OCI-LY7 (cell line): ENCODE data around the gene ZIC4. TPM values are rescaled to one million over a fixed set of nuclear protein-coding genes. Genes with fewer than 3 reads are reported as not detected.

Experiments used
- BruUV-seq: library from RNA; stranded (reverse); fragments of 400-500 nt; replicated peaks from 2 replicates; lab custom pipeline; 2021; lab: Mats Ljungman, UMichigan
- CTCF ChIA-PET: fragments of 300-600 bp; sonication (Branson Sonifier 250); formaldehyde crosslinking; loops from one replicate; lab custom pipeline; 2022; ENCODE audit warnings: antibody characterized with exemption; ENCODE audit not compliant: unreplicated experiment; lab: Charles Lee
- POLR2A ChIA-PET: fragments of 300-600 bp; sonication (Branson Sonifier 250); formaldehyde crosslinking; loops from one replicate; lab custom pipeline; 2022; ENCODE audit warnings: antibody characterized with exemption; lab: Charles Lee
- DNase-seq: peaks from one replicate; pipeline ENCODE4 v3.0.0-alpha.2; 2015; ENCODE audit warnings: low spot score
- H2AFZ ChIP-seq: fragments of 200-600 bp; sonication (generic), shearing (Covaris generic); 2 replicates; pipeline ENCODE4 v1.6.1; 2014; ENCODE audit warnings: mild to moderate bottlenecking, antibody characterized with exemption, low read length, moderate library complexity
- H3K27ac ChIP-seq: fragments of 200-600 bp; sonication (generic); 2 replicates; pipeline ENCODE4 v1.5.1; 2014; ENCODE audit warnings: mixed run types, low read depth, mild to moderate bottlenecking, moderate library complexity, low read length, inconsistent platforms; ENCODE audit not compliant: poor library complexity, severe bottlenecking
- H3K36me3 ChIP-seq: fragments of 200-600 bp; sonication (generic); 2 replicates; pipeline ENCODE4 v1.6.1; 2014; ENCODE audit warnings: mild to moderate bottlenecking, antibody characterized with exemption, low read length, moderate library complexity, mixed read lengths; ENCODE audit not compliant: insufficient read depth
- H3K4me1 ChIP-seq: fragments of 200-600 bp; sonication (generic); 2 replicates; pipeline ENCODE4 v1.5.1; 2014; ENCODE audit warnings: mild to moderate bottlenecking, low read length; ENCODE audit not compliant: insufficient read depth, poor library complexity, severe bottlenecking
- H3K4me2 ChIP-seq: fragments of 200-600 bp; sonication (generic); 2 replicates; pipeline ENCODE4 v1.6.1; 2014; ENCODE audit warnings: mild to moderate bottlenecking, low read length
- H3K4me3 ChIP-seq: fragments of 200-600 bp; sonication (generic); 2 replicates; pipeline ENCODE4 v1.5.1; 2014; ENCODE audit warnings: mild to moderate bottlenecking, low read depth, low read length; ENCODE audit not compliant: poor library complexity, severe bottlenecking
- H3K79me2 ChIP-seq: fragments of 200-600 bp; sonication (generic); 2 replicates; pipeline ENCODE4 v1.6.1; 2016; ENCODE audit warnings: low read depth, mild to moderate bottlenecking, low read length, moderate library complexity, mixed read lengths; ENCODE audit not compliant: insufficient read depth
- H3K9me2 ChIP-seq: fragments of 200-600 bp; sonication (generic); 2 replicates; pipeline ENCODE4 v1.6.1; 2016; ENCODE audit warnings: mild to moderate bottlenecking, low read length, mixed read lengths; ENCODE audit not compliant: insufficient read depth
- H3K9me3 ChIP-seq: fragments of 200-600 bp; sonication (generic); 2 replicates; pipeline ENCODE4 v1.6.1; 2014; ENCODE audit warnings: mild to moderate bottlenecking, mixed run types, low read length, mixed read lengths
- H4K20me1 ChIP-seq: fragments of 200-600 bp; sonication (generic); 2 replicates; pipeline ENCODE4 v1.6.1; 2014; ENCODE audit warnings: mild to moderate bottlenecking, antibody characterized with exemption, low read length, moderate library complexity, mixed read lengths; ENCODE audit not compliant: insufficient read depth
- EZH2phosphoT487 ChIP-seq: fragments of 200-600 bp; sonication (generic); IDR thresholded peaks from 2 replicates; pipeline ENCODE4 v1.6.1; 2018; ENCODE audit warnings: low read depth, borderline replicate concordance, mild to moderate bottlenecking, mixed run types, antibody characterized with exemption, low read length, moderate library complexity, mixed read lengths
- intact Hi-C: fragments of 100-400 bp; cut with micrococcal nuclease; formaldehyde crosslinking; loops from one replicate; pipeline ENCODE4 v1.10.0; 2022; ENCODE audit not compliant: unreplicated experiment
- total RNA-seq, 2 experiments: library from RNA; depleted of rRNA in 1 of 2; stranded (reverse); fragments of >200 nt in 1 of 2; shearing (Covaris generic) in 1 of 2; gene quantifications; 2 replicates each; pipeline ENCODE4 v1.2.3, GENCODE V29; 2014 to 2022
- TF ChIP-seq, protein P1 (sequence below): fragments of 200-600 bp; sonication (generic); conservative IDR thresholded peaks from 2 replicates; pipeline ENCODE4 v1.5.1; 2014; ENCODE audit warnings: mild to moderate bottlenecking, antibody characterized with exemption, low read length, moderate library complexity, mixed read lengths

ZIC4 gene
- total RNA-seq, 2 experiments from 2014 or later: not detected

DNA sequence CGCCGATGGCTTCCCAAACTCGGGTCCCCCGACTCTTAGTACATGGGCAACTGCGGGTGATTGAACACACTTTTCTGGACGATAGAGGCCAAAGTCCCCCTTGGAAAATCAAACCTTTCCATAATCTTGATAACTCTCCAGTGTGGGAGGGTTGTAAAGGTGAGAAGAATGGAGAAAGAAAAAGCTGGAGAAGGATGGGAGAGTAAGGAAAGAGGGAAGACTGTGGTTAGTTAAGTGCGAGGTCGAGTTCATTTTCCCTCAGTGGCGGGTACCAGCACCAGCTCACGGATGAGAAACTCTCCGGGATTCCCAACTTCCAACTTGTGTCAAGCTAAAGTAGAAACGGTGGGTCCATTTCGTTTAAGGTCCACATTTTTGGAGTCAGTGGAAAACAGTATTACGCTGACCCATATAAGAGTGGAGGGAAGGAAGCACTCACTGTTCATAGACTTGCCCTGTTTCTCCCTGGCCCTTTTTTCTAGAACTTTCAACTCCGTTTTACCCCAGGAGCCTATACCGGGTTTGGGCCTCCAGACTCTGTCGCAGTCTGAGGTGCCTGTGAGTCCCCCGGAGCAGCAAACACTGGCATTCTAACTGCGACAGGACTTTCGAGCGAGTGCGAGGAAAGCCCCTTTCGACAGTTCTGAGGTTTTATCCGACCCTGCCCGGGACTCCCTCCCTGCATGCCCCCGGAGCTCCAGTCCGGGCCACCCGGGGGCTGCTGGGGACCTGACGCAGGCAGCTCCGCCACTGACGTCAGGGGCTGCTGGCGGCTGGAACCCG is 17.6 kb upstream of the ZIC4 start:
- Histone ChIP-seq H4K20me1 (no peaks in the 10 kb centered on the region), H3K36me3 (no peaks in the 10 kb centered on the region), H3K79me2 (no peaks in the 10 kb centered on the region), H3K4me2 (no peak overlapping the region), H3K9me2 (no peaks in the 10 kb centered on the region), H3K4me3 (no peak overlapping the region), H3K9me3 (no peaks in the 10 kb centered on the region), H2AFZ (no peak overlapping the region), H3K27ac (no peak overlapping the region), H3K4me1 (no peaks in the 10 kb centered on the region)
- no peak for DNase-seq
- ChIA-PET CTCF (no interaction called here), POLR2A (interaction anchor here (0.7 kb wide), 1 partner anchor 74 kb away, joined by 3 read pairs; no protein-coding TSS in a partner anchor)
- TF ChIP-seq, protein P1, sequence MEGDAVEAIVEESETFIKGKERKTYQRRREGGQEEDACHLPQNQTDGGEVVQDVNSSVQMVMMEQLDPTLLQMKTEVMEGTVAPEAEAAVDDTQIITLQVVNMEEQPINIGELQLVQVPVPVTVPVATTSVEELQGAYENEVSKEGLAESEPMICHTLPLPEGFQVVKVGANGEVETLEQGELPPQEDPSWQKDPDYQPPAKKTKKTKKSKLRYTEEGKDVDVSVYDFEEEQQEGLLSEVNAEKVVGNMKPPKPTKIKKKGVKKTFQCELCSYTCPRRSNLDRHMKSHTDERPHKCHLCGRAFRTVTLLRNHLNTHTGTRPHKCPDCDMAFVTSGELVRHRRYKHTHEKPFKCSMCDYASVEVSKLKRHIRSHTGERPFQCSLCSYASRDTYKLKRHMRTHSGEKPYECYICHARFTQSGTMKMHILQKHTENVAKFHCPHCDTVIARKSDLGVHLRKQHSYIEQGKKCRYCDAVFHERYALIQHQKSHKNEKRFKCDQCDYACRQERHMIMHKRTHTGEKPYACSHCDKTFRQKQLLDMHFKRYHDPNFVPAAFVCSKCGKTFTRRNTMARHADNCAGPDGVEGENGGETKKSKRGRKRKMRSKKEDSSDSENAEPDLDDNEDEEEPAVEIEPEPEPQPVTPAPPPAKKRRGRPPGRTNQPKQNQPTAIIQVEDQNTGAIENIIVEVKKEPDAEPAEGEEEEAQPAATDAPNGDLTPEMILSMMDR: no peak
- no peak for TF ChIP-seq EZH2phosphoT487
- BruUV-seq: no TSS peak
- intact Hi-C loops: no loop called here

DNA sequence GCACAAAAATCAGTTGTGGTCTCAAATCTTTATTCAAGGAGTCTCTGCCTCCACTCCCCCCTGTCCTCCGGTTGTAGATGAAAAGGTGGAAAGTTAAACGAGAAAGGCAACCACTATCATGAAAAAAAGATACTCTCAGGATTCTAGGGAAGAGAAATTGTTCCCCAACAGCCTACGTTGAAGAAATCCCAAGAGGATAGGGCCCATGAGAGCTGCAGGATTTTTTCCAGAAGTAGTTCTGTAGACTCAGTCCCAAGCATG is 17.1 kb upstream of the ZIC4 start:
- no peaks in the 10 kb centered on the region for H3K36me3 ChIP-seq
- H3K9me2 ChIP-seq: no peaks in the 10 kb centered on the region
- no peak overlapping the region for H2AFZ ChIP-seq
- POLR2A ChIA-PET: interaction anchor here (0.7 kb wide), 1 partner anchor 74 kb away, joined by 3 read pairs; no protein-coding TSS in a partner anchor
- no peaks in the 10 kb centered on the region for H3K4me1 ChIP-seq
- no TSS peak for BruUV-seq
- no peaks in the 10 kb centered on the region for H3K79me2 ChIP-seq
- no peak overlapping the region for H3K4me2 ChIP-seq
- TF ChIP-seq, protein P1: no peak
- no peak for TF ChIP-seq EZH2phosphoT487
- H3K4me3 ChIP-seq: no peak overlapping the region
- no peak overlapping the region for H3K27ac ChIP-seq
- CTCF ChIA-PET: no interaction called here
- H3K9me3 ChIP-seq: no peaks in the 10 kb centered on the region
- no peaks in the 10 kb centered on the region for H4K20me1 ChIP-seq
- intact Hi-C loops: no loop called here
- no peak for DNase-seq
